ENCODE data around the gene KIF25. TPM values are rescaled to one million over a fixed set of nuclear protein-coding genes. Genes with fewer than 3 reads are reported as not detected.

KIF25 gene
- total RNA-seq, 1 experiment from 2014 or later, result not detected

DNA sequence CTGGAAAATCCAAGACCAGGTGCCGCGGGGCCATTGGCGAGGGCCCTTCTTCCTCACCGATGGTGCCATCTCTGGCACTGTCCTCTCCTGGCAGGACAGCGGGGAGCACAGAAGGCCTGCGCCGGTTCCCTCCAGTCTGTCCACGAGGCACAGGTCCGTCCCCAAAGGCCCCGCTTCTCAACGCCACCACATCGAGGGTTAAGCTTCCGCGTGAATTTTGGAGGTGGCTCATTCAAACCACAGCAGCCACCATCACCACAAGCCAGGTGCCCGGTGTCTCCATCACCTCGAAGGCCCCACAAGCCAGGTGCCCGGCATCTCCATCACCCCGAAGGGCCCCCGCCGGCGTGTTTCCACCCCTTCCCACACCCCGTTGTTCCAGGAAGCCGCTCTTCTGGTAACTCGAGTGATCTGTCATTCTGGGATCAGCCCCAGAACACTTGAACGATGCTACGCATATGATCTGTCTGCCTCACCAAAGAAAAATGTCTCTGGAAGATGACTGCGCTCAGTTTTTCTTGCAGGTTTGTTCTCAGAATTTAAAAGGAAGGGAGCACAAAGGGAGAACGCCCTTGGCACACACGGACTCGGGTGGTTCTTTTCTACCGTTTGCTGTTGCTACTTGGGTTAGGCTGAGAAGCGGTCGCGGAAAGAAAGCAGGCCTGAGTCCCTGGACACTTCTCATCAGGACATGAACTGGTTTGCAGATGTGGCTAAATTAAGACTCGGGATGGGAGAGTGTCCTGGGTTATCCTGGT lies 9.9 kb upstream of the KIF25 start:
- TF ChIP-seq, protein P1, sequence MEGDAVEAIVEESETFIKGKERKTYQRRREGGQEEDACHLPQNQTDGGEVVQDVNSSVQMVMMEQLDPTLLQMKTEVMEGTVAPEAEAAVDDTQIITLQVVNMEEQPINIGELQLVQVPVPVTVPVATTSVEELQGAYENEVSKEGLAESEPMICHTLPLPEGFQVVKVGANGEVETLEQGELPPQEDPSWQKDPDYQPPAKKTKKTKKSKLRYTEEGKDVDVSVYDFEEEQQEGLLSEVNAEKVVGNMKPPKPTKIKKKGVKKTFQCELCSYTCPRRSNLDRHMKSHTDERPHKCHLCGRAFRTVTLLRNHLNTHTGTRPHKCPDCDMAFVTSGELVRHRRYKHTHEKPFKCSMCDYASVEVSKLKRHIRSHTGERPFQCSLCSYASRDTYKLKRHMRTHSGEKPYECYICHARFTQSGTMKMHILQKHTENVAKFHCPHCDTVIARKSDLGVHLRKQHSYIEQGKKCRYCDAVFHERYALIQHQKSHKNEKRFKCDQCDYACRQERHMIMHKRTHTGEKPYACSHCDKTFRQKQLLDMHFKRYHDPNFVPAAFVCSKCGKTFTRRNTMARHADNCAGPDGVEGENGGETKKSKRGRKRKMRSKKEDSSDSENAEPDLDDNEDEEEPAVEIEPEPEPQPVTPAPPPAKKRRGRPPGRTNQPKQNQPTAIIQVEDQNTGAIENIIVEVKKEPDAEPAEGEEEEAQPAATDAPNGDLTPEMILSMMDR (IDR thresholded peaks at IDR 0.05; ENCODE audit: unreplicated experiment), result no peak
- no TSS peak for BruUV-seq (replicated peaks)
- Mint-ChIP-seq H3K27ac (ENCODE audit: low read depth, unreplicated experiment) (no peak overlapping the region), H3K27me3 (ENCODE audit: insufficient read depth, unreplicated experiment) (no peaks in the 10 kb centered on the region), H3K9me3 (ENCODE audit: unreplicated experiment) (no peaks in the 10 kb centered on the region), H3K4me1 (ENCODE audit: insufficient read depth, unreplicated experiment) (no peaks in the 10 kb centered on the region), H3K36me3 (ENCODE audit: insufficient read depth, unreplicated experiment) (no peaks in the 10 kb centered on the region), H3K4me3 (ENCODE audit: unreplicated experiment) (no peak overlapping the region)
- DNase-seq (ENCODE audit: unreplicated experiment), result no peak
- intact Hi-C loops (cut with micrococcal nuclease), result no loop called here
- CTCF ChIA-PET, result no interaction called here
- POLR2A ChIA-PET, result no interaction called here

DNA sequence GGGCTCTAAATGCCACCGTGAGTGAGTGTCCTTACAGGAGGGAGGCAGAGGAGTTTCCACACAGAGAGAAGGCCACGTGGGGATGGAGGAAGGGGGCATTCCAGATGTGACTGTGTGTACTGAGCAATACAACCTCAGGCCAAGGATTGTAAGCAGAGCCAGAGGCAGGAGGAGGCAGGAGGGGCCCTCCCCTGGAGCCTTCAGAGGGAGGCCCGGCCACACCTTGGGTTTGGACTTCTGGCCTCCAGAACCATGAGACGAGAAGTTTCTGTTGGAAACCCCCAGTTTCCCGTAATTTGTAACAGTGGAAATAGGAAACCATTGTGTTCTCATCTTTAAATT lies 9.3 kb upstream of the KIF25 start:
- Mint-ChIP-seq H3K9me3 (ENCODE audit: unreplicated experiment) (no peaks in the 10 kb centered on the region), H3K36me3 (ENCODE audit: insufficient read depth, unreplicated experiment) (no peaks in the 10 kb centered on the region), H3K27me3 (ENCODE audit: insufficient read depth, unreplicated experiment) (no peaks in the 10 kb centered on the region), H3K4me1 (ENCODE audit: insufficient read depth, unreplicated experiment) (no peaks in the 10 kb centered on the region), H3K4me3 (ENCODE audit: unreplicated experiment) (no peak overlapping the region), H3K27ac (ENCODE audit: low read depth, unreplicated experiment) (no peak overlapping the region)
- ChIA-PET POLR2A (no interaction called here), CTCF (no interaction called here)
- TF ChIP-seq, protein P1 (IDR thresholded peaks at IDR 0.05; ENCODE audit: unreplicated experiment), result no peak
- intact Hi-C loops (cut with micrococcal nuclease), result no loop called here
- no TSS peak for BruUV-seq (replicated peaks)
- DNase-seq (ENCODE audit: unreplicated experiment), result no peak

GRCh38 chr6:167988945-167989841 lies 8.3 kb upstream of the KIF25 start:
- no peaks in the 10 kb centered on the region for H3K4me1 Mint-ChIP-seq (ENCODE audit: insufficient read depth, unreplicated experiment)
- TF ChIP-seq, protein P1 (IDR thresholded peaks at IDR 0.05; ENCODE audit: unreplicated experiment), result no peak
- no peak overlapping the region for H3K4me3 Mint-ChIP-seq (ENCODE audit: unreplicated experiment)
- H3K9me3 Mint-ChIP-seq (ENCODE audit: unreplicated experiment), result no peaks in the 10 kb centered on the region
- CTCF ChIA-PET, result no interaction called here
- H3K36me3 Mint-ChIP-seq (ENCODE audit: insufficient read depth, unreplicated experiment), result no peaks in the 10 kb centered on the region
- POLR2A ChIA-PET, result no interaction called here
- BruUV-seq (replicated peaks), result no TSS peak
- no peak overlapping the region for H3K27ac Mint-ChIP-seq (ENCODE audit: low read depth, unreplicated experiment)
- intact Hi-C loops (cut with micrococcal nuclease), result no loop called here
- H3K27me3 Mint-ChIP-seq (ENCODE audit: insufficient read depth, unreplicated experiment), result no peaks in the 10 kb centered on the region
- DNase-seq (ENCODE audit: unreplicated experiment), result no peak
